Gastroesophageal sphincter (tissue), 3 donors: ENCODE results near the gene SLIT3.

Experiments
- CTCF ChIP-seq, 4 experiments: fragments of 200-600 bp in 2 of 4; fragments of 450-650 bp in 2 of 4; sonication (generic) in 1 of 4; IDR thresholded peaks; one replicate each; pipeline ENCODE4 v1.5.1; 2017 to 2019; ENCODE audit warnings: antibody characterized with exemption in 4 of 4, mild to moderate bottlenecking in 2 of 4, moderate library complexity in 2 of 4
- POLR2A ChIP-seq, 2 donors: fragments of 450-650 bp; IDR thresholded peaks; one replicate each; pipeline ENCODE4 v1.6.1; 2017; ENCODE audit warnings: antibody characterized with exemption in 2 of 2, mild to moderate bottlenecking in 2 of 2, moderate library complexity in 1 of 2

- TF ChIP-seq CTCF (IDR thresholded peaks at IDR 0.05) (no peak), POLR2A (IDR thresholded peaks at IDR 0.05) (no peak)
Measured at GRCh38 chr5:169091396-169091980, 209.5 kb downstream of the SLIT3 start.
